ENCODE measurements around the gene LCOR. TPM values are rescaled to one million over a fixed set of nuclear protein-coding genes. Genes with fewer than 3 reads are reported as not detected.

The LCOR gene
- total and polyA plus RNA-seq, 2 of the 13 experiments (the other 11 are each of a cell fraction or from before 2014, with no cell fraction given), result 12.4 to 23.7 TPM

DNA sequence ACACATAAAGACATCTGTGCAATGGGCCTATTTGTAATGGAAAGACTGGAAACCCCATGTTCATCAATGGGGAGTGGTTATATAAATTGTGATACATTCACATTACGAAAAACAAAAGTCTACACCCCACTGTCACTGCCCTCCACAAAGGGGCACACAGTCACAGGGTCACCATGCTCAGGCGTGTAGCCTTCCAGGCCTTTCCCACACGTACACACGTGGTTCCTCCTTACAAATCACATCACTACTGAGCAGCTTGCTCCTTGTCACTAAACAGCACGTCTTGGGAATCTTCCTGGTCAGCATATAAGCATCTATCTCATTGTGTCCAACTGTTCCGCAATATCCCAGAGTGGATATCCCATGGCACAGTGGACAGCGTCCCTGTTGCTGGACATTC is 190.5 kb downstream of the LCOR start (continued):
- TF ChIP-seq, protein P1, sequence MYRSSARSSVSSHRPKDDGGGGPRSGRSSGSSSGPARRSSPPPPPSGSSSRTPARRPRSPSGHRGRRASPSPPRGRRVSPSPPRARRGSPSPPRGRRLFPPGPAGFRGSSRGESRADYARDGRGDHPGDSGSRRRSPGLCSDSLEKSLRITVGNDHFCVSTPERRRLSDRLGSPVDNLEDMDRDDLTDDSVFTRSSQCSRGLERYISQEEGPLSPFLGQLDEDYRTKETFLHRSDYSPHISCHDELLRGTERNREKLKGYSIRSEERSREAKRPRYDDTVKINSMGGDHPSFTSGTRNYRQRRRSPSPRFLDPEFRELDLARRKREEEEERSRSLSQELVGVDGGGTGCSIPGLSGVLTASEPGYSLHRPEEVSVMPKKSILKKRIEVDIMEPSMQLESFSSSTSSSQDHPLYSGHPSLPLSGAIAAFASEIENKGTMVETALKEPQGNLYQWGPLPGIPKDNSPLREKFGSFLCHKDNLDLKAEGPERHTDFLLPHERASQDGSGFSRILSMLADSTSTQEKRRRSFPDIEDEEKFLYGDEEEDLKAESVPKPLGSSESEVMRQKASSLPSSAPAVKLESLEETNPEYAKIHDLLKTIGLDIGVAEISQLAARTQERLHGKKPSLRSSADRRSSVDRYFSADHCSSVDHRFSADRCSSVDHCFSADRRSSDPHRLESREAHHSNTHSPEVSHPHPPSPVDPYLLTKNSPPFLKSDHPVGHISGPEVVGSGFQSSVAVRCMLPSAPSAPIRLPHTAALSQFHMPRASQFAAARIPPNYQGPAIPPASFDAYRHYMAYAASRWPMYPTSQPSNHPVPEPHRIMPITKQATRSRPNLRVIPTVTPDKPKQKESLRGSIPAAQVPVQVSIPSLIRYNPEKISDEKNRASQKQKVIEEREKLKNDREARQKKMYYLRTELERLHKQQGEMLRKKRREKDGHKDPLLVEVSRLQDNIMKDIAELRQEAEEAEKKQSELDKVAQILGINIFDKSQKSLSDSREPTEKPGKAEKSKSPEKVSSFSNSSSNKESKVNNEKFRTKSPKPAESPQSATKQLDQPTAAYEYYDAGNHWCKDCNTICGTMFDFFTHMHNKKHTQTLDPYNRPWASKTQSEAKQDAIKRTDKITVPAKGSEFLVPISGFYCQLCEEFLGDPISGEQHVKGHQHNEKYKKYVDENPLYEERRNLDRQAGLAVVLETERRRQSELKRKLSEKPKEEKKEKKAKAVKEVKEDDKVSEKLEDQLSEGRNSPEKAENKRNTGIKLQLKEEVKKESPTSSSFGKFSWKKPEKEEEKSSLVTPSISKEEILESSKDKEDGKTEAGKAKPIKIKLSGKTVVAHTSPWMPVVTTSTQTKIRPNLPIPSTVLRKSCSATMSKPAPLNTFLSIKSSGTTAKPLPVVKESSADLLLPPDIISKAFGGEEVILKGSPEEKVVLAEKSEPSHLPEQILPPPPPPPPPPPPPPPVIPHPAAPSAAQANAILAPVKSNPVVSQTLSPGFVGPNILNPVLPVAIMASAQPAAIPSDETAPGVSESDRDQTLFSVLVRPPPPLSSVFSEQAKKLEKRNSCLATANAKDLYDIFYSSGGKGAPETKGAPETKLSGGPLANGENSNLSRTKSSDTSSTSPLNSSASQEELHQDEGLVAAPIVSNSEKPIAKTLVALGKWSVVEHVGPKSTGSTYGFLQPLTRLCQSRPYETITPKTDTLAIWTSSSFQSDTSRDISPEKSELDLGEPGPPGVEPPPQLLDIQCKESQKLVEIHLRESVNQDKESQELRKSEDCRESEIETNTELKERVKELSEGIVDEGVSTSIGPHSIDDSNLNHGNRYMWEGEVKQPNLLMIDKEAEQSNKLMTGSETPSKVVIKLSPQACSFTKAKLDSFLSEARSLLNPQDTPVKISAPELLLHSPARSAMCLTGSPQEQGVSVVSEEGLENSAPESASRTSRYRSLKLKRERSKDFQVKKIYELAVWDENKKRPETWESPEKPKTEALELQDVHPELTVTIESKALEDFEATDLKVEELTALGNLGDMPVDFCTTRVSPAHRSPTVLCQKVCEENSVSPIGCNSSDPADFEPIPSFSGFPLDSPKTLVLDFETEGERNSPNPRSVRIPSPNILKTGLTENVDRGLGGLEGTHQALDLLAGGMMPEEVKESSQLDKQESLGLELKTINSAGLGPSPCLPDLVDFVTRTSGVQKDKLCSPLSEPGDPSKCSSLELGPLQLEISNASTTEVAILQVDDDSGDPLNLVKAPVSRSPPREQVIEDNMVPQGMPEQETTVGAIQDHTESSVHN (CRISPR knock-in tag; IDR thresholded peaks at IDR 0.05), result no peak

DNA sequence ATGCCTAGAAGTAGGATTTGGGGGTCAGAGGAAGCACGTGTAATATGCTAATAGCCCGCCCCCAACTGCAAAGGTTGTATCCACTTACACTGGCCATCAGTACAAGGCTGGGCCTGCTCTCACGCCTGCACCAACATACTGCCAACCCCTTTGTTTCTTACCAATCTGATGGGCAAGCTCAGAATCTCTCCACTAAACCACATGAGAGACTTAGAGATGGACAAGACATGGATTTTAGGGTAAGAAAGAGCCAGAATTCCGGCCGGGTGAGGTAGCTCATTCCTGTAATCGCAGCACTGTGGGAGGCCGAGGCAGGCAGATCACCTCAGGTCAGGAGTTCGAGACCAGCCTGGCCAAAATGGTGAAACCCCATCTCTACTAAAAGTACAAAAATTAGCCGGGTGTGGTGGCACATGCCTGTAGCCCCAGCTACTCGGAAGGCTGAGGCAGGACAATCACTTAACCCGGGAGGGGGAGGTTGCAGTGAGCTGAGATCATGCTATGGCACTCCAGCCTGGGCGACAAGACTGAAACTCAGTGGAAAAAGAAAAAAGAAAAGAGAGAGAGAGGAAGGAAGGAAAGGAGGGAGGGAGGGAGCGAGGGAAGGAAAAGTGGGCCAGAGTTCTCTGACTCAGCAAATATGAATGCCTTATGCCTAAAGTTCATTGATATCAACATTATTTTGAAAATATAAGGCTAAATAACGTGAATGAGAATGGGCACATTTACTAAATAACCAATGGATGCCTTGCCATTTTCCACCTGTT is 191.5 kb downstream of the LCOR start:
- peak; percentile 85 for TF ChIP-seq MAFF (IDR thresholded peaks at IDR 0.05; ENCODE audit: low read depth, low read length)
- TF ChIP-seq MAFK (conservative IDR thresholded peaks at IDR 0.05 in 1 of 2, IDR thresholded peaks at IDR 0.05 in 1 of 2; ENCODE audit: low read length in 2 of 2), result peak; percentile 83 to 90
- TF ChIP-seq ZNF431 (CRISPR knock-in tag; IDR thresholded peaks at IDR 0.05; ENCODE audit: borderline replicate concordance, low read depth), result 0 out of 2 replicates have a peak, but pooled peaks have one; percentile 16
- TF ChIP-seq, protein P2, sequence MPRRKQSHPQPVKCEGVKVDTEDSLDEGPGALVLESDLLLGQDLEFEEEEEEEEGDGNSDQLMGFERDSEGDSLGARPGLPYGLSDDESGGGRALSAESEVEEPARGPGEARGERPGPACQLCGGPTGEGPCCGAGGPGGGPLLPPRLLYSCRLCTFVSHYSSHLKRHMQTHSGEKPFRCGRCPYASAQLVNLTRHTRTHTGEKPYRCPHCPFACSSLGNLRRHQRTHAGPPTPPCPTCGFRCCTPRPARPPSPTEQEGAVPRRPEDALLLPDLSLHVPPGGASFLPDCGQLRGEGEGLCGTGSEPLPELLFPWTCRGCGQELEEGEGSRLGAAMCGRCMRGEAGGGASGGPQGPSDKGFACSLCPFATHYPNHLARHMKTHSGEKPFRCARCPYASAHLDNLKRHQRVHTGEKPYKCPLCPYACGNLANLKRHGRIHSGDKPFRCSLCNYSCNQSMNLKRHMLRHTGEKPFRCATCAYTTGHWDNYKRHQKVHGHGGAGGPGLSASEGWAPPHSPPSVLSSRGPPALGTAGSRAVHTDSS (CRISPR knock-in tag; conservative IDR thresholded peaks at IDR 0.05), result no peak
- H3K36me3 ChIP-seq (replicated peaks in 1 of 2; ENCODE audit: control insufficient read depth in 1 of 2, insufficient read depth in 2 of 2, low read length in 2 of 2), result no peaks in the 10 kb centered on the region
- peak overlapping the region; percentile 46 for H3K4me2 ChIP-seq (ENCODE audit: low read depth, low read length)
- no peak overlapping the region for H3K27ac ChIP-seq (ENCODE audit: extremely low read length, insufficient read depth, low read length)
- H3K4me1 ChIP-seq (ENCODE audit: insufficient read depth, low read length), result peaks cover 65% of the 10 kb centered on the region
- FAIRE-seq, result no peak
- in situ Hi-C loops (cut with HindIII; ENCODE audit: extremely low pct_ligation_motif_present, low pct_unique_long_range_greater_than_20kb) (no loop called here), intact Hi-C loops (cut with micrococcal nuclease; ENCODE audit: unreplicated experiment) (loop anchor here (2.0 kb wide), 1 partner anchor 259 kb away; no protein-coding TSS in a partner anchor)
- H3K9ac ChIP-seq (ENCODE audit: insufficient read depth, low read depth, low read length), result no peak overlapping the region
- H3K4me3 ChIP-seq (replicated peaks in 1 of 3; ENCODE audit: insufficient read depth in 1 of 3, low read depth in 2 of 3, low read length in 3 of 3), result peak overlapping the region in 1 of 3 experiments; percentile 11; a peak in 1 of 6 replicates
- H2AFZ ChIP-seq (ENCODE audit: low read length), result no peak overlapping the region
- 72% methylated on average over 14 of the region's 14 CpGs for WGBS (ENCODE audit: low lambda C conversion rate)
- BruUV-seq (replicated peaks), result no TSS peak
- no peaks in the 10 kb centered on the region for H3K9me3 ChIP-seq (ENCODE audit: low read length)
- H4K20me1 ChIP-seq (ENCODE audit: insufficient read depth, low read length), result no peaks in the 10 kb centered on the region
- no peaks in the 10 kb centered on the region for H3K79me2 ChIP-seq (ENCODE audit: insufficient read depth, low read length)
- ChIA-PET POLR2A (interaction anchor here (1.2 to 1.6 kb wide), 2 partner anchors 20 to 23 kb away, joined by 3 read pairs; no protein-coding TSS in a partner anchor), CTCF (ENCODE audit: low intra/inter-chr PET ratio, low total read pairs) (interaction anchor here (1.5 kb wide), 1 partner anchor 14 kb away, joined by 3 read pairs; no protein-coding TSS in a partner anchor)
- no peak for ATAC-seq
- DNase-seq (ENCODE audit: low spot score), result no peak
- peaks cover 2 to 11% of the 10 kb centered on the region in 2 experiments; a peak in 4 of 5 replicates for H3K27me3 ChIP-seq (ENCODE audit: control insufficient read depth in 1 of 2, insufficient read depth in 2 of 2, low read length in 2 of 2)
